Effector memory CD8-positive, alpha-beta T cell (primary cell): ENCODE data around the gene NEU4.

Source experiments
- ATAC-seq: fragments of 150-1000 bp; cut with Tn5 transposase; replicated peaks from 2 replicates; pipeline ENCODE4 v1.10.0; 2021; ENCODE audit warnings: mild to moderate bottlenecking, moderate library complexity
- DNase-seq, 3 experiments: peaks; one replicate each; pipeline ENCODE4 v3.0.0; 2021
- H3K27ac Mint-ChIP-seq, 2 donors: one replicate each; pipeline ENCODE4 v1.8.0; 2022; ENCODE audit warnings: mild to moderate bottlenecking in 2 of 2, mixed read lengths in 2 of 2, moderate library complexity in 2 of 2
- H3K27me3 Mint-ChIP-seq, 2 donors: one replicate each; pipeline ENCODE4 v1.8.0; 2022; ENCODE audit warnings: mixed read lengths in 2 of 2
- H3K36me3 Mint-ChIP-seq: one replicate; pipeline ENCODE4 v1.8.0; 2022; ENCODE audit warnings: mild to moderate bottlenecking, moderate library complexity, mixed read lengths; ENCODE audit not compliant: insufficient read depth
- H3K4me1 Mint-ChIP-seq, 2 donors: one replicate each; pipeline ENCODE4 v1.8.0; 2022; ENCODE audit warnings: low read depth in 2 of 2, mixed read lengths in 2 of 2
- H3K4me3 Mint-ChIP-seq, 2 donors: one replicate each; pipeline ENCODE4 v1.8.0; 2022; ENCODE audit warnings: mild to moderate bottlenecking in 2 of 2, mixed read lengths in 2 of 2, moderate library complexity in 2 of 2
- H3K9me3 Mint-ChIP-seq, 2 donors: one replicate each; pipeline ENCODE4 v1.8.0; 2022; ENCODE audit warnings: mixed read lengths in 2 of 2

The NEU4 gene

DNA sequence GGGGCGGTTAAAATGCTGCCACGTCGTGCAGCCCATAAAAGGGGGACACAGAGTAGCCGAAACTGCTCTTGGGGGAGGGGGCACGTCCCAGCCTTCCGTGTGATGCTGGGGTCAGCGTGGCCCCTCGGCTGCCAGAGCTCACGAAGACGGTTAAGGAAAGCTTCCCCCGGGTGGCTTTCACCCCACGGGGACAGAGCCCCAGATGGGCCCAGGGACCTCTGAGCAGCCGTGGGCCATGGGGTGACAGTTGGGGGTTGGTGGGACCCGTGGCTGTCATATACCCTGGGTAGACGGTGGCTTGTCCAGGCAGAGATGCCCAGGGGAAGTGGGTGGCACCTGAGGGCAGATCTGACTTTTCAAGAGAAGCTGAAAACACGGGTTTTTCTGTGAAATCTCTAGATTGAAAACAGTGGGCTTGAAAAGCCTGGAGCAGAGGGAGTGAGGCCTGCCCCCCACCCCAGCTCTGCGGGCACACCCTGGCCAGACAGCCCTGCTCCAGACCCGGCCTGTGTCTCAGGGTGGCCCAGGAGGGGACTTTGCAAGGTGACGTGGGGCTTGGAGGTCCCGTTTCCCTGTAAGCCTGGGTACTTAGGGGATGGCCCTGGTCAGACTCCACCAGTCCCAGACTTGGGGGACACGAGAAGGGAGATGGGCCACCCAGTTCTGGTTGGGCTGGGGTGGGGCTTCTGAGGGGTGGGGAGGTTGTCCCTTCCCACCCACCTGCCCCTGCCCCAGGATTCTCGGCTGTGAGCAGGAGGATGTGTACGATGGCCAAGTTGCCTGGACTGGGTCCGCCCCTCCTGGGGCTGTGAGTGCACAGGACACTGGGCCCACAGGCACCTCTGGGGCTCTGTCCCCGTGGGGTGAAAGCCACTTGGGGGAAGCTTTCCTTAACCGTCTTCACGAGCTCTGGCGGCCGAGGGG lies 652 bp downstream of the NEU4 start:
- no peak for ATAC-seq
- H3K4me1 Mint-ChIP-seq, result peaks cover 3 to 13% of the 10 kb centered on the region in 2 donors
- no peaks in the 10 kb centered on the region for H3K27me3 Mint-ChIP-seq
- H3K36me3 Mint-ChIP-seq, result peaks cover 9% of the 10 kb centered on the region
- no peak for DNase-seq
- H3K4me3 Mint-ChIP-seq, result no peak overlapping the region
- H3K9me3 Mint-ChIP-seq, result no peaks in the 10 kb centered on the region
- peak overlapping the region in 1 of 2 donors; percentile 15 for H3K27ac Mint-ChIP-seq

DNA sequence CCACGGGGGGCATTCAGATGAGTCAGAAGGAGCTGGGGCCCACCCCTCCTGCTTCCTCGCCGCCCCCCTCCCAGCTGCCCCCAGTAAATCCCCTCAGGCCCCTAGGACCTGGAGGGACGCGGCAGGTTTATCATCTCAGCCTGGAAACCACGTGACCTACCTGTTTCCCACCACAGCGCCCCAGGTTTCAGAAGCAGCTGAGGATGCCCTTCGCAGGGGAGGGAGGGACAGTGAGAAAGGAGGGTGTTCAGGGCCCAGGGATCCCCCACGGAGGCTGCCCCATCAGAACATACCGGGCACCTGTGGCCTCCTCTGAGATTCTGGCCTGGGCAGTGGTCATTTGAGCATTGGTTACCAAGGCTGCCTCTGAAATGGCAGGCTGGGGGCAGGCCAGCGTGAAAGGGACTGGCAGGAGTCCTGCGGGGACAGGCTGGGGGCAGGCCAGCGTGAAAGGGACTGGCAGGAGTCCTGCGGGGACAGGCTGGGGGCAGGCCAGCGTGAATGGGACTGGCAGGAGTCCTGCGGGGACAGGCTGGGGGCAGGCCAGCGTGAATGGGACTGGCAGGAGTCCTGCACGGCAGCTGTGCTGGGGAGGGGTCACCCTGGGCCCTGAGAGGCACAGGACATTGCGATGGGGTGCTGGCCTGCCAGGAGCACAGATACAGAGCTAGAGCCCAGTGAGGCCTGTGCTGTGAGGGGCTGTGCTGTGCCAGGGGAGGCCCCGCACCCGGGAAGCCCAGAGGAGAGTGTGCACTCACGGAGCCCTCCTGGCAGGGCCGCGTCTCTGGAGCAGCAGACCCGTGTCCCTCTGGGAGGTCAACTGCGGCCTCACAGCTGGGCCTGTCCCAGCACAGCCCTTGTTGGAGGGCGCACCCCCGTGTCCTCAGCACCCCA lies 1.6 kb downstream of the NEU4 start:
- Mint-ChIP-seq H3K9me3 (no peaks in the 10 kb centered on the region), H3K4me3 (no peak overlapping the region)
- DNase-seq, result no peak

DNA sequence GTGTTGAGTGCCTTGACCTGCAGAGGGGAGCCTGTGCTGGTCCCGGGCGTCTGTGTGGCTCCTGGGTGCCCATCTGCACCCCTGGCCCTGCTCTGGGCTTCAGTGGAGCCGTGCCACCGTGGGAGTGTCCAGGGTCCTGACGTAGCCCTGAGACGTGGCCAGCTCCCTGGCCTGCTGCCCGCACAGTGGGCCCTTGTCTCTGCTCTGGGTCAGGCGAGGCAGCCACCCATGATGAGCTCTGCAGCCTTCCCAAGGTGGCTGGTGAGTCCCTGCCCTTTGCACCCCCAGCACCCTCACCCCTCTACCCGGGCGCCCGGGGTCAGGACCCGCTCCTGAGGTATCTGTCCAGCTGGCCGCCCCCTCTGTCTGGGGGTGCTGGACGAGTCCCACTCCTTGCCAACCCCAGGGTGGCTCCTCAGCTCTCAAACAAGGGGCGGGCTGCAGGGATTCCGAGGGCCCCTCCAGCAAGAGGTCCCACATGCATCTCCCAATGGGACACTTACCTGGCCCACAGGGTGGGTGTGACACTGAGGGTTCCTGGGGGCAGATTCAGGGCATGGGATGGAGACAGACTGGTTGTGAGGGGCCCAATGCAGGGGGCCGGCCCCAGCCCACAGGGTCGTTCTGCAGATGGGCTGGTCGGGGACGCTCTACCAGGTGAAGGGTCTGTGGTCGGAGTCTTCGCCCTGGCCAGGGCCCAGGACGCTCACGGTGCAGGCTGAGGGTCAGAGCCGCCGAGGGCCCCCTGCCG lies 2.4 kb downstream of the NEU4 start:
- H3K36me3 Mint-ChIP-seq, result peaks cover 10% of the 10 kb centered on the region
- H3K27ac Mint-ChIP-seq, result peak overlapping the region in 1 of 2 donors; percentile 44
- no peak overlapping the region for H3K4me3 Mint-ChIP-seq
- no peaks in the 10 kb centered on the region for H3K27me3 Mint-ChIP-seq
- ATAC-seq (no peak), DNase-seq (no peak)
- H3K9me3 Mint-ChIP-seq, result no peaks in the 10 kb centered on the region
- peaks cover 0 to 11% of the 10 kb centered on the region in 2 donors for H3K4me1 Mint-ChIP-seq

More for the DNA sequence above, 1.6 kb downstream of the NEU4 start:
- Mint-ChIP-seq H3K36me3 (peaks cover 7% of the 10 kb centered on the region), H3K27me3 (no peaks in the 10 kb centered on the region), H3K27ac (no peak overlapping the region), H3K4me1 (peaks cover 0 to 11% of the 10 kb centered on the region in 2 donors)
- ATAC-seq, result no peak

DNA sequence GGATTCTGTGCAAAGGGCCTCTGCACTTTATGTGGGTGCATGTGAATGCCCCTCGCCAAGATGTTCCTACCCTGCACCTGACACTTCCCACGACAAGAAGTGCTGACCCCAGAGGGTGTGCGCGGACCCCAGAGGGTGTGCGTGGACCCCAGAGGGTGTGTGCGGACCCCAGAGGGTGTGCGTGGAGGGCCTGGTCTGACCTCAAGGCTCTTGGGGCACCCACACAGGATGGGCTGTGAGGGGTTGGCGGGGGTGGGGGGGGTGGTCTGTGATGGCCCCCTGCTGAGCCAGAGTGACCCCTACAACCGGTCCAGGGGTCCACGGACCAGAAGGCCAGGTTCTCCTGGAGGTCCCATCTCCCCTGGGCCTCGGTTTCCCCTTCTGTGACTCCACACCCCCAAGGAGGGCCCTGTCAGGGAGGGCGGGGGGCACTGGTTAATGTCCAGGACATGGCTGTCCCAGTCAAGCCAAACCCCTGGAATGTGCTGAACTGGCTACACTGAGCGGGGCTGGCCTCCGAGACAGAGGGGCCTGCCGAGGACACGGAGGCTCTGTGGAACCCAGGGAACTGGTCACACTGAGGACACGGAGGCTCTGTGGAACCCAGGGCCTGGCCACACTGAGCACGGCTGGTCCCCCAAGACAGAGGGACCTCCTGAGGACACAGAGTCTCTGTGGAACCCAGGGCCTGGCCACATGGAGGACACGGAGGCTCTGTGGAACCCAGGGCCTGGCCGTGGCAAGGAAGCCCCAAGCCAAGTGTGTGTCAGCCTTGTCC lies 3.1 kb downstream of the NEU4 start:
- no peak for DNase-seq

DNA sequence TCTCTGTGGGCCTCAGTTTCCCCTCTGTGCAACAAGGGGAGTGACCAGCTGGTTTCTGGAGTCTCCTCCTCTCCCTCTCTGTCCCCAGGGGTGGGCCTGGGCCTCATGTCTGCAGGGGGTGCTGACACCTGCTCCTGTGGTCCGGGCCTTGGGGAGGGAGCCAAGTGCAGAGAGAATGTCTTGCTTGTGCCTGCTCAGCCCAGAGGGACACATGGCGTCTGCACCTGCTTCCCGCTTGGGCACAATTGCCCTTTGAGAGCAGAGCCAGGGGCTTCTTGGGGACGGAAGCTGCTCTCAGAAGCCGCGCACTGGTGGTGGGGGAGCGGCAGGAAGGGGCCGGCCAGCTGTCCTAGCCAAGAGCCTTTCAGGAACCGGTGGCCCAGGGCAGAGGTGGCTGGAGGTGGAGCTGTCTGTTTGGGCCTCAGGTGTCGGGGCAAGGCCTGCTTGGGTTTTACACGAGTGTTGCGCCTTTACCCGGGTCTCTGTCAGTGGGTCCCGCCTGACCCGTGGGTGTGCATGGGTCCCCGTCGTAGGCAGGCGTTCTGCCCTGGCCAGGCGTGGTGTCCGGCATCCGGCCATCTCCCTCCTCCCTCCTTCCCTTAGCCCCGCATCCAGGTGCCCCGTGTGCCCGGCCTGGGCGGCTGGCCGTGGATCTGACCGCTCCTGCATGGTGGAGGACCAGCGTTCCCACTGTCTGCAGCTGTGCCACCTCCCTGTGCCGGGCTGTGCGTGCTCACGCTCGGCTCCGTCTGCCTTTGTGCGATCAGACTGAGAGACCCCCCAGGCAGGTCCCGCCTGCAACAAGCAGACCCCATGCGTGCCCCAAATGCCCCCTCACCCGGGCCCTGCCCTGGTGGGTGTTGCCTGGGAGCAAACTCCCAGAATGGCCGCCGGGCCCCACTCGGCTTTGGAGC lies 4.0 kb downstream of the NEU4 start:
- ATAC-seq (no peak), DNase-seq (no peak)
- Mint-ChIP-seq H3K27ac (peak overlapping the region in 1 of 2 donors; percentile 12), H3K27me3 (no peaks in the 10 kb centered on the region), H3K4me1 (peaks cover 3 to 16% of the 10 kb centered on the region in 2 donors), H3K9me3 (no peaks in the 10 kb centered on the region), H3K4me3 (no peak overlapping the region), H3K36me3 (peaks cover 10% of the 10 kb centered on the region)

More for the DNA sequence above, 3.1 kb downstream of the NEU4 start:
- H3K27me3 Mint-ChIP-seq, result no peaks in the 10 kb centered on the region
- H3K27ac Mint-ChIP-seq, result peak overlapping the region in 1 of 2 donors; percentile 44
- H3K4me3 Mint-ChIP-seq, result no peak overlapping the region
- peaks cover 0 to 11% of the 10 kb centered on the region in 2 donors for H3K4me1 Mint-ChIP-seq
- peaks cover 10% of the 10 kb centered on the region for H3K36me3 Mint-ChIP-seq
- ATAC-seq, result no peak
- no peaks in the 10 kb centered on the region for H3K9me3 Mint-ChIP-seq

DNA sequence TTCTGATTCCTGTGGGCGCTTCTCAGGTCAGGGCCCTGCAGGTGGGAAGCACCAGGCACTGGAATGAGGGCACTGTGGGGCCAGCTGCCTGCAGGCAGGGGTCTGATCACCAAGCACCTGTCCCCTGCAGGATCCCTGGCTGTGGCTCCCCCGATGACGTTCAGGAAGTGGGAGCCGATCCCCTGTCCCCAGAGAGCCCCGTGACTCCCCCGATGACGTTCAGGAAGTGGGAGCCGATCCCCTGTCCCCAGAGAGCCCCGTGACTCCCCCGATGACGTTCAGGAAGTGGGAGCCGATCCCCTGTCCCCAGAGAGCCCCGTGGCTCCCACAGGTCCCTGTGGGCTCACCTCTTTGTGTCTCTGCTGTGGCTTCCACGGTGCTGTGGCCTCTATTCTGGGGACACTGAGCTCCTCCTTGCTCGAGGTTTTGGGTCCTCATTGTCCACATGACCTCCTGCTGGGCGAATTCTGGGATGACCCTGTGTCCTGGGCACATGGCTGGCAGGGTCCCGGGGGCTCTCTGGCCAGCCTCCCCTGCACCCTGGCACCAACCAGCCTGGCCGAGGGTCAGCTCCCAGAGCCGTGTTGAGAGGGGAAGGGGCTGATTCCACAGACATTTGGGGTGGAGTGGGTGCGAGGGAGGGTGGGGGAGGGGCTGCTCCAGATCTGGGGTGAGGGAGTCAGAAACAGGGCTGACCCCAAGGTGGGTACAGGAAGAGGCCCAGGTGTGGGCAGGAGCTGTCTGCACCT lies 4.8 kb downstream of the NEU4 start:
- peak in 2 of 3 experiments; percentile 30 to 32 for DNase-seq
- peak overlapping the region in 1 of 2 donors; percentile 17 for H3K4me3 Mint-ChIP-seq
- ATAC-seq, result peak; percentile 87

DNA sequence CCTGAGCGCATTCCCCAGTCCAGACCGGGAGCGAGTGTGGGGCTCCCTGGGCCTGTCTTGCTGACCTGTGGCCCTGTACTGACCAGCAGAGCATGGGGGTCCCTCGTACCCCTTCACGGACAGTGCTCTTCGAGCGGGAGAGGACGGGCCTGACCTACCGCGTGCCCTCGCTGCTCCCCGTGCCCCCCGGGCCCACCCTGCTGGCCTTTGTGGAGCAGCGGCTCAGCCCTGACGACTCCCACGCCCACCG lies 5.3 kb downstream of the NEU4 start:
- Mint-ChIP-seq H3K36me3 (peaks cover 5% of the 10 kb centered on the region), H3K27me3 (no peaks in the 10 kb centered on the region), H3K27ac (no peak overlapping the region), H3K4me1 (peaks cover 3 to 13% of the 10 kb centered on the region in 2 donors), H3K4me3 (no peak overlapping the region), H3K9me3 (no peaks in the 10 kb centered on the region)
- ATAC-seq, result no peak
- DNase-seq, result no peak

More for the DNA sequence above, 4.8 kb downstream of the NEU4 start:
- Mint-ChIP-seq H3K36me3 (peaks cover 8% of the 10 kb centered on the region), H3K4me1 (peaks cover 3 to 16% of the 10 kb centered on the region in 2 donors), H3K27me3 (no peaks in the 10 kb centered on the region), H3K9me3 (no peaks in the 10 kb centered on the region), H3K27ac (peak overlapping the region in 1 of 2 donors; percentile 12)

DNA sequence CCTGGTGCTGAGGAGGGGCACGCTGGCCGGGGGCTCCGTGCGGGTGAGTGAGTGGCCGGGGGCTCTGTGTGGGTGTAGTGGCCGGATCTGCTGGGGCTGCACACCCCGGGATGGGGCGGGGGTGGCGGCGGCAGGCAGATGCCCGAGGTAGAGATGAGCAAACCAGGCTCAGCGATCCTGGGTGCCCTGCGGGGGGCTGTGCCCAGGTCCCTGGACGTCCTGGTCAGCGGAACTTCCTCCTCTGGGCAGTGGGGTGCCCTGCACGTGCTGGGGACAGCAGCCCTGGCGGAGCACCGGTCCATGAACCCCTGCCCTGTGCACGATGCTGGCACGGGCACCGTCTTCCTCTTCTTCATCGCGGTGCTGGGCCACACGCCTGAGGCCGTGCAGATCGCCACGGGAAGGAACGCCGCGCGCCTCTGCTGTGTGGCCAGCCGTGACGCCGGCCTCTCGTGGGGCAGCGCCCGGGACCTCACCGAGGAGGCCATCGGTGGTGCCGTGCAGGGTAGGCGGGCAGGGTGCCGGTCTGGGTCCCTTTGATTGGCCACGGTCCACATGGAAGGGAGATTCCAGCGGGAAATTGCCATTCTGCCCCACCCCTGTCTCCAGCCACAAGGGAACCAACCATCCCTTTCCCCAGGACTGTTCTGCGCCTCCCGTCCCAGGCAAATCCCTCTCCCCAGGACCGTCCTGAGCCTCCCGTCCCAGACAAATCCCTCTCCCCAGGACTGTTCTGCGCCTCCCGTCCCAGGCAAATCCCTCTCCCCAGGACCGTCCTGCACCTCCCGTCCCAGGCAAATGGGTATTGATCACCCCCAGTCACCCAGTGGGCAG lies 5.9 kb downstream of the NEU4 start:
- ATAC-seq, result no peak
- Mint-ChIP-seq H3K4me1 (peaks cover 3 to 13% of the 10 kb centered on the region in 2 donors), H3K27ac (peak overlapping the region in 1 of 2 donors; percentile 72), H3K36me3 (peaks cover 5% of the 10 kb centered on the region), H3K4me3 (no peak overlapping the region), H3K9me3 (no peaks in the 10 kb centered on the region), H3K27me3 (no peaks in the 10 kb centered on the region)
- no peak for DNase-seq

DNA sequence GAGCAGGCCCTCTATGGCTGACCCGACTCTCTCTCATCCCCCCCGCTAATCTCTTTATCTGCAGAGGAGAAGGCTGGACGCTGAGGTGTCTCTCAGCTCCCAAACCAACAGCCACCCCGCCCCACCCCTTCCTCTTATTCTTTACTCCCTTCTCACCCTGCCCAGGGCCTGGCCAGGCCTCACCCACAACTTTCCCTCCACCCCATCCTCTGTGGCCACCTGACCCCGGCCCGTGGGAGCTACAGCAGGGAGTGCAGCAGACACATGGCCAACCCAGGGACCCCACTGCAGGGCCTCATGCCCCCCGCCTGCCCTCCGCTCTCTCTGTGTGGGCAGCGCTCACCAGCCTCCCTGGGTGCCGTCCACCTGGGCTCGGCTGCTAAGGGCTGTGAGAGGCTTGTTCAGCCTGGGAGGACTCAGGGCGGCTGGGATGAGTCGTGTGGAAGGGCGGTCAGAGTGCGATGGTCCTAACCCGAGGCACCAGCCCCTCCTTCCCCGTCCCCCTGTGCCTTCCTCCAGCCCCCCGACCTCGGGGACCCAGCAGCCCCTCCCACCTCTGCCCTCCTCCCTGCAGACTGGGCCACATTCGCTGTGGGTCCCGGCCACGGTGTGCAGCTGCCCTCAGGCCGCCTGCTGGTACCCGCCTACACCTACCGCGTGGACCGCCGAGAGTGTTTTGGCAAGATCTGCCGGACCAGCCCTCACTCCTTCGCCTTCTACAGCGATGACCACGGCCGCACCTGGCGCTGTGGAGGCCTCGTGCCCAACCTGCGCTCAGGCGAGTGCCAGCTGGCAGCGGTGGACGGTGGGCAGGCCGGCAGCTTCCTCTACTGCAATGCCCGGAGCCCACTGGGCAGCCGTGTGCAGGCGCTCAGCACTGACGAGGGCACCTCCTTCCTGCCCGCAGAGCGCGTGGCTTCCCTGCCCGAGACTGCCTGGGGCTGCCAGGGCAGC lies 6.8 kb downstream of the NEU4 start:
- ATAC-seq, result no peak
- H3K4me1 Mint-ChIP-seq, result peaks cover 3 to 14% of the 10 kb centered on the region in 2 donors
- peaks cover 5% of the 10 kb centered on the region for H3K36me3 Mint-ChIP-seq
- H3K27me3 Mint-ChIP-seq, result no peaks in the 10 kb centered on the region
- no peak for DNase-seq
- H3K9me3 Mint-ChIP-seq, result no peaks in the 10 kb centered on the region
- H3K27ac Mint-ChIP-seq, result peak overlapping the region in 1 of 2 donors; percentile 72
- no peak overlapping the region for H3K4me3 Mint-ChIP-seq
